ENCODE measurements around the gene FXR2. TPM values are rescaled to one million over a fixed set of nuclear protein-coding genes. Genes with fewer than 3 reads are reported as not detected.

FXR2 gene
- total and polyA plus RNA-seq, 9 of the 15 experiments (the other 6 are each of a cell fraction or from before 2014, with no cell fraction given): 2.0 to 49.3 (median 24.5) TPM

GRCh38 chr17:7572588-7573323 lies 41.9 kb downstream of the FXR2 start (continued):
- TF ChIP-seq HNRNPLL (IDR thresholded peaks at IDR 0.05; ENCODE audit: low read depth, low read length, poor library complexity, severe bottlenecking) (no peak), HMG20B (CRISPR knock-in tag; IDR thresholded peaks at IDR 0.05) (no peak), TAF15 (IDR thresholded peaks at IDR 0.05; ENCODE audit: low read depth, low read length) (no peak), FUS (optimal IDR thresholded peaks at IDR 0.05; ENCODE audit: low read depth, low read length) (peak; percentile 22), ARID3B (CRISPR knock-in tag; IDR thresholded peaks at IDR 0.05; ENCODE audit: borderline replicate concordance) (no peak), ZFP30 (CRISPR knock-in tag; IDR thresholded peaks at IDR 0.05; ENCODE audit: borderline replicate concordance) (no peak), ZKSCAN3 (CRISPR knock-in tag; IDR thresholded peaks at IDR 0.05) (no peak), PHF20 (IDR thresholded peaks at IDR 0.05; ENCODE audit: partially characterized antibody) (no peak), ETV1 (tag; conservative IDR thresholded peaks at IDR 0.05; ENCODE audit: low read depth) (no peak), FOXA1 (IDR thresholded peaks at IDR 0.05; ENCODE audit: borderline replicate concordance) (no peak), ZC3H4 (CRISPR knock-in tag; IDR thresholded peaks at IDR 0.05; ENCODE audit: borderline replicate concordance) (peak; percentile 70; the same call in 1 of the 2 replicates), EP400 (IDR thresholded peaks at IDR 0.05) (peak; percentile 100), CEBPB (tag; IDR thresholded peaks at IDR 0.05) (no peak), ZNF445 (CRISPR knock-in tag; IDR thresholded peaks at IDR 0.05; ENCODE audit: low read depth) (no peak), MYC (IDR thresholded peaks at IDR 0.05; ENCODE audit: low read depth, low read length) (no peak), MYC (CRISPR knock-in tag; IDR thresholded peaks at IDR 0.05; ENCODE audit: borderline replicate concordance, low read depth) (0 out of 2 replicates have a peak, but pooled peaks have one; percentile 11), ESRRA (IDR thresholded peaks at IDR 0.05; ENCODE audit: borderline replicate concordance, low read depth) (no peak)
- TF ChIP-seq, protein P1, sequence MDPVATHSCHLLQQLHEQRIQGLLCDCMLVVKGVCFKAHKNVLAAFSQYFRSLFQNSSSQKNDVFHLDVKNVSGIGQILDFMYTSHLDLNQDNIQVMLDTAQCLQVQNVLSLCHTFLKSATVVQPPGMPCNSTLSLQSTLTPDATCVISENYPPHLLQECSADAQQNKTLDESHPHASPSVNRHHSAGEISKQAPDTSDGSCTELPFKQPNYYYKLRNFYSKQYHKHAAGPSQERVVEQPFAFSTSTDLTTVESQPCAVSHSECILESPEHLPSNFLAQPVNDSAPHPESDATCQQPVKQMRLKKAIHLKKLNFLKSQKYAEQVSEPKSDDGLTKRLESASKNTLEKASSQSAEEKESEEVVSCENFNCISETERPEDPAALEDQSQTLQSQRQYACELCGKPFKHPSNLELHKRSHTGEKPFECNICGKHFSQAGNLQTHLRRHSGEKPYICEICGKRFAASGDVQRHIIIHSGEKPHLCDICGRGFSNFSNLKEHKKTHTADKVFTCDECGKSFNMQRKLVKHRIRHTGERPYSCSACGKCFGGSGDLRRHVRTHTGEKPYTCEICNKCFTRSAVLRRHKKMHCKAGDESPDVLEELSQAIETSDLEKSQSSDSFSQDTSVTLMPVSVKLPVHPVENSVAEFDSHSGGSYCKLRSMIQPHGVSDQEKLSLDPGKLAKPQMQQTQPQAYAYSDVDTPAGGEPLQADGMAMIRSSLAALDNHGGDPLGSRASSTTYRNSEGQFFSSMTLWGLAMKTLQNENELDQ (CRISPR knock-in tag; IDR thresholded peaks at IDR 0.05; ENCODE audit: borderline replicate concordance): 0 out of 2 replicates have a peak, but pooled peaks have one; percentile 60
- TF ChIP-seq, protein P2, sequence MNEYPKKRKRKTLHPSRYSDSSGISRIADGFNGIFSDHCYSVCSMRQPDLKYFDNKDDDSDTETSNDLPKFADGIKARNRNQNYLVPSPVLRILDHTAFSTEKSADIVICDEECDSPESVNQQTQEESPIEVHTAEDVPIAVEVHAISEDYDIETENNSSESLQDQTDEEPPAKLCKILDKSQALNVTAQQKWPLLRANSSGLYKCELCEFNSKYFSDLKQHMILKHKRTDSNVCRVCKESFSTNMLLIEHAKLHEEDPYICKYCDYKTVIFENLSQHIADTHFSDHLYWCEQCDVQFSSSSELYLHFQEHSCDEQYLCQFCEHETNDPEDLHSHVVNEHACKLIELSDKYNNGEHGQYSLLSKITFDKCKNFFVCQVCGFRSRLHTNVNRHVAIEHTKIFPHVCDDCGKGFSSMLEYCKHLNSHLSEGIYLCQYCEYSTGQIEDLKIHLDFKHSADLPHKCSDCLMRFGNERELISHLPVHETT (CRISPR knock-in tag; conservative IDR thresholded peaks at IDR 0.05 in 1 of 2, IDR thresholded peaks at IDR 0.05 in 1 of 2): 0 out of 4 replicates have a peak, but pooled peaks of 1 of the 2 experiments have one; percentile 21
- TF ChIP-seq, protein P3, sequence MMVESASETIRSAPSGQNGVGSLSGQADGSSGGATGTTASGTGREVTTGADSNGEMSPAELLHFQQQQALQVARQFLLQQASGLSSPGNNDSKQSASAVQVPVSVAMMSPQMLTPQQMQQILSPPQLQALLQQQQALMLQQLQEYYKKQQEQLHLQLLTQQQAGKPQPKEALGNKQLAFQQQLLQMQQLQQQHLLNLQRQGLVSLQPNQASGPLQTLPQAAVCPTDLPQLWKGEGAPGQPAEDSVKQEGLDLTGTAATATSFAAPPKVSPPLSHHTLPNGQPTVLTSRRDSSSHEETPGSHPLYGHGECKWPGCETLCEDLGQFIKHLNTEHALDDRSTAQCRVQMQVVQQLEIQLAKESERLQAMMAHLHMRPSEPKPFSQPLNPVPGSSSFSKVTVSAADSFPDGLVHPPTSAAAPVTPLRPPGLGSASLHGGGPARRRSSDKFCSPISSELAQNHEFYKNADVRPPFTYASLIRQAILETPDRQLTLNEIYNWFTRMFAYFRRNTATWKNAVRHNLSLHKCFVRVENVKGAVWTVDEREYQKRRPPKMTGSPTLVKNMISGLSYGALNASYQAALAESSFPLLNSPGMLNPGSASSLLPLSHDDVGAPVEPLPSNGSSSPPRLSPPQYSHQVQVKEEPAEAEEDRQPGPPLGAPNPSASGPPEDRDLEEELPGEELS (CRISPR knock-in tag; IDR thresholded peaks at IDR 0.05; ENCODE audit: borderline replicate concordance): 0 out of 2 replicates have a peak, but pooled peaks have one; percentile 23

All from K562 (cell line).